WTC11 (cell line): Measurements from ENCODE around the gene ANKRD9. TPM values are rescaled to one million over a fixed set of nuclear protein-coding genes. Genes with fewer than 3 reads are reported as not detected.

ENCODE experiments used
- ATAC-seq: fragments of 200-7000 bp; cut with Tn5 transposase; 2 replicates; pipeline ENCODE4 v1.10.0; 2021; ENCODE audit warnings: mild to moderate bottlenecking, moderate library complexity
- CTCF ChIA-PET: fragments of 300-600 bp; sonication (Branson Sonifier 250); formaldehyde crosslinking; loops from one replicate; lab custom pipeline; 2021; ENCODE audit warnings: antibody characterized with exemption; lab: Charles Lee
- POLR2A ChIA-PET: fragments of 350-600 bp; sonication (Branson Sonifier 250); formaldehyde crosslinking; loops from one replicate; lab custom pipeline; 2021; ENCODE audit warnings: antibody characterized with exemption; lab: Charles Lee
- DNase-seq: peaks from one replicate; pipeline ENCODE4 v3.0.0; 2021; ENCODE audit warnings: low spot score
- H3K27ac Mint-ChIP-seq: 2 replicates; pipeline ENCODE4 v1.8.0; 2021; ENCODE audit warnings: mixed read lengths
- H3K27me3 Mint-ChIP-seq: 2 replicates; pipeline ENCODE4 v1.8.0; 2021; ENCODE audit warnings: low read depth, mild to moderate bottlenecking, moderate library complexity, mixed read lengths
- H3K36me3 Mint-ChIP-seq: 2 replicates; pipeline ENCODE4 v1.8.0; 2021; ENCODE audit warnings: mixed read lengths
- H3K4me1 Mint-ChIP-seq: 2 replicates; pipeline ENCODE4 v1.8.0; 2022; ENCODE audit warnings: mixed read lengths
- H3K4me3 Mint-ChIP-seq: 2 replicates; pipeline ENCODE4 v1.8.0; 2021; ENCODE audit warnings: mild to moderate bottlenecking, moderate library complexity, mixed read lengths
- H3K9me3 Mint-ChIP-seq: 2 replicates; pipeline ENCODE4 v1.8.0; 2021; ENCODE audit warnings: mixed read lengths
- ATF1 ChIP-seq: sonication (generic); formaldehyde crosslinking; IDR thresholded peaks from 2 replicates; pipeline ENCODE4 v1.8.1; 2023; ENCODE audit warnings: mild to moderate bottlenecking, moderate library complexity, missing genetic modification reagents
- CBFB ChIP-seq: sonication (generic); formaldehyde crosslinking; IDR thresholded peaks from 2 replicates; pipeline ENCODE4 v1.8.1; 2022; ENCODE audit warnings: mild to moderate bottlenecking, low read depth, missing genetic modification reagents
- GABPB1 ChIP-seq: sonication (generic); formaldehyde crosslinking; IDR thresholded peaks from 2 replicates; pipeline ENCODE4 v1.8.1; 2023; ENCODE audit warnings: mild to moderate bottlenecking, missing genetic modification reagents
- MXD4 ChIP-seq: fragments of 250-450 bp; sonication (Bioruptor Pico); IDR thresholded peaks from 2 replicates; pipeline ENCODE4 v1.8.0; 2021; ENCODE audit warnings: mild to moderate bottlenecking, moderate library complexity, borderline replicate concordance
- NFE2L1 ChIP-seq: sonication (generic); formaldehyde crosslinking; IDR thresholded peaks from 2 replicates; pipeline ENCODE4 v1.8.1; 2023; ENCODE audit warnings: missing genetic modification reagents
- NR3C1 ChIP-seq: sonication (generic); formaldehyde crosslinking; conservative IDR thresholded peaks from 2 replicates; pipeline ENCODE4 v1.8.1; 2023; ENCODE audit warnings: low read depth, mild to moderate bottlenecking, missing genetic modification reagents
- OVOL2 ChIP-seq: fragments of 250-450 bp; sonication (Bioruptor Pico); IDR thresholded peaks from 2 replicates; pipeline ENCODE4 v1.9.0; 2021; ENCODE audit warnings: mild to moderate bottlenecking, borderline replicate concordance
- PRRX2 ChIP-seq: fragments of 250-450 bp; sonication (Bioruptor Pico); IDR thresholded peaks from 2 replicates; pipeline ENCODE4 v1.8.0; 2021; ENCODE audit warnings: mild to moderate bottlenecking
- TCF7 ChIP-seq: sonication (generic); formaldehyde crosslinking; IDR thresholded peaks from 2 replicates; pipeline ENCODE4 v1.8.0; 2022; ENCODE audit warnings: mild to moderate bottlenecking, low read depth, missing genetic modification reagents, moderate library complexity
- TEAD4 ChIP-seq: sonication (generic); formaldehyde crosslinking; IDR thresholded peaks from 2 replicates; pipeline ENCODE4 v1.8.0; 2022; ENCODE audit warnings: mild to moderate bottlenecking, missing genetic modification reagents
- TP53 ChIP-seq: sonication (generic); formaldehyde crosslinking; IDR thresholded peaks from 2 replicates; pipeline ENCODE4 v1.8.1; 2023; ENCODE audit warnings: mild to moderate bottlenecking, missing genetic modification reagents
- ZNF121 ChIP-seq: sonication (generic); formaldehyde crosslinking; IDR thresholded peaks from 2 replicates; pipeline ENCODE4 v1.8.0; 2023; ENCODE audit warnings: missing genetic modification reagents
- ZNF317 ChIP-seq: sonication (generic); formaldehyde crosslinking; IDR thresholded peaks from 2 replicates; pipeline ENCODE4 v1.8.1; 2023; ENCODE audit warnings: low read depth, mild to moderate bottlenecking, moderate library complexity, missing genetic modification reagents, borderline replicate concordance
- ZNF423 ChIP-seq: fragments of 250-450 bp; sonication (Bioruptor Pico); IDR thresholded peaks from 2 replicates; pipeline ENCODE4 v2.1.2; 2022; ENCODE audit warnings: mild to moderate bottlenecking, moderate library complexity
- total RNA-seq: library from RNA; stranded (reverse); gene quantifications from 3 replicates; pipeline ENCODE4 v1.2.3, GENCODE V29; 2021
- TF ChIP-seq, protein P1 (sequence below): sonication (generic); formaldehyde crosslinking; conservative IDR thresholded peaks from 2 replicates; pipeline ENCODE4 v1.8.1; 2023; ENCODE audit warnings: mild to moderate bottlenecking, low read depth, missing genetic modification reagents, moderate library complexity
- TF ChIP-seq, protein P2 (sequence below): fragments of 250-450 bp; sonication (Bioruptor Pico); IDR thresholded peaks from 2 replicates; pipeline ENCODE4 v2.1.2; 2022; ENCODE audit warnings: mild to moderate bottlenecking, moderate library complexity
- TF ChIP-seq, protein P3 (sequence below): sonication (generic); formaldehyde crosslinking; IDR thresholded peaks from 2 replicates; pipeline ENCODE4 v1.8.1; 2023; ENCODE audit warnings: mild to moderate bottlenecking, missing genetic modification reagents, moderate library complexity
- TF ChIP-seq, protein P4 (sequence below): sonication (generic); formaldehyde crosslinking; IDR thresholded peaks from 2 replicates; pipeline ENCODE4 v1.8.0; 2023; ENCODE audit warnings: mild to moderate bottlenecking, missing genetic modification reagents

ANKRD9 gene
- total RNA-seq, 1 experiment from 2014 or later = 63.8 TPM

DNA sequence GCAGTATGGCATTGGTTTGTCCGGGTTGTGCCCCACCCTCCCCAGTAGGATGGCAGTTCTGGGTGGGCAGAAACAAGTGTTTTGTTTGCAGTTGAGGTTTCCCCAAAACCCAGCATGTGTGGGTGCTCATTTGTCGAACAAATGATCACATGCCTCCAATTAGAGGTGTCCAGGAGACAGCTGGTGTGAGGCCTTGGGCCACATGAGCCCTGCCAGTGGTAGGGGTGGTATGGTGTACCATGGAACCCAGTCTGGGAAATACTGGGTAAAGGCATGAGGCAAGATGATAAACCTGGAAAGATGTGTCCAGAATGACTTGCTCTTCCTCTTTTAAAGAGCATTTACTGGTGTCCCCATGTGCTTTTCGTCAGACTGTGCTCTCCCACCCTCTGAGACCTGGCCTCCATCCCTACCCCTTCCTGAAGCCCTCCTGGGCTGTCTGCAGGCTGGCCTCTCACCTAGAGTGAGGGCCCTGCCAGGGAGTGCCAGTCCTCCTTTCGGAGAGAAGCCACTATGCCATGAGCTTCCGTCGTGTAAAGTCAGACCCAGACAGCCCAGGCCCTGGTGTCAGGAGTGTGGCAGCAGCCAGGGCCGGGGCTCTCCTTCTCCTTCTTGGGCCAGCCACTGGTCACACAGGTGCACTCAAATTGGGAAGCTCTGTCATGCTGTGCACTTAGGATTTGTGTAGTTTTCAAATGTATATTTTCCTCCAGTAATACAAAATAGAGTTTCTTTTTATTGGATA is 17.6 kb downstream of the ANKRD9 start:
- Mint-ChIP-seq H3K4me1 (no peaks in the 10 kb centered on the region), H3K27me3 (no peaks in the 10 kb centered on the region), H3K36me3 (no peaks in the 10 kb centered on the region), H3K27ac (no peak overlapping the region), H3K9me3 (no peaks in the 10 kb centered on the region), H3K4me3 (no peak overlapping the region)
- POLR2A ChIA-PET = no interaction called here
- ATAC-seq (no peak), DNase-seq (no peak)
- TF ChIP-seq ATF1 (CRISPR knock-in tag) = no peak
- TF ChIP-seq, protein P1, sequence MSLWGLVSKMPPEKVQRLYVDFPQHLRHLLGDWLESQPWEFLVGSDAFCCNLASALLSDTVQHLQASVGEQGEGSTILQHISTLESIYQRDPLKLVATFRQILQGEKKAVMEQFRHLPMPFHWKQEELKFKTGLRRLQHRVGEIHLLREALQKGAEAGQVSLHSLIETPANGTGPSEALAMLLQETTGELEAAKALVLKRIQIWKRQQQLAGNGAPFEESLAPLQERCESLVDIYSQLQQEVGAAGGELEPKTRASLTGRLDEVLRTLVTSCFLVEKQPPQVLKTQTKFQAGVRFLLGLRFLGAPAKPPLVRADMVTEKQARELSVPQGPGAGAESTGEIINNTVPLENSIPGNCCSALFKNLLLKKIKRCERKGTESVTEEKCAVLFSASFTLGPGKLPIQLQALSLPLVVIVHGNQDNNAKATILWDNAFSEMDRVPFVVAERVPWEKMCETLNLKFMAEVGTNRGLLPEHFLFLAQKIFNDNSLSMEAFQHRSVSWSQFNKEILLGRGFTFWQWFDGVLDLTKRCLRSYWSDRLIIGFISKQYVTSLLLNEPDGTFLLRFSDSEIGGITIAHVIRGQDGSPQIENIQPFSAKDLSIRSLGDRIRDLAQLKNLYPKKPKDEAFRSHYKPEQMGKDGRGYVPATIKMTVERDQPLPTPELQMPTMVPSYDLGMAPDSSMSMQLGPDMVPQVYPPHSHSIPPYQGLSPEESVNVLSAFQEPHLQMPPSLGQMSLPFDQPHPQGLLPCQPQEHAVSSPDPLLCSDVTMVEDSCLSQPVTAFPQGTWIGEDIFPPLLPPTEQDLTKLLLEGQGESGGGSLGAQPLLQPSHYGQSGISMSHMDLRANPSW (CRISPR knock-in tag) = no peak
- no peak for TF ChIP-seq PRRX2 (CRISPR knock-in tag)
- TF ChIP-seq, protein P2, sequence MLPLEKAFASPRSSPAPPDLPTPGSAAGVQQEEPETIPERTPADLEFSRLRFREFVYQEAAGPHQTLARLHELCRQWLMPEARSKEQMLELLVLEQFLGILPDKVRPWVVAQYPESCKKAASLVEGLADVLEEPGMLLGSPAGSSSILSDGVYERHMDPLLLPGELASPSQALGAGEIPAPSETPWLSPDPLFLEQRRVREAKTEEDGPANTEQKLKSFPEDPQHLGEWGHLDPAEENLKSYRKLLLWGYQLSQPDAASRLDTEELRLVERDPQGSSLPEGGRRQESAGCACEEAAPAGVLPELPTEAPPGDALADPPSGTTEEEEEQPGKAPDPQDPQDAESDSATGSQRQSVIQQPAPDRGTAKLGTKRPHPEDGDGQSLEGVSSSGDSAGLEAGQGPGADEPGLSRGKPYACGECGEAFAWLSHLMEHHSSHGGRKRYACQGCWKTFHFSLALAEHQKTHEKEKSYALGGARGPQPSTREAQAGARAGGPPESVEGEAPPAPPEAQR (CRISPR knock-in tag) = no peak
- CTCF ChIA-PET = interaction anchor here (1.4 kb wide), 1 partner anchor 54 kb away, joined by 3 read pairs; no protein-coding TSS in a partner anchor

DNA sequence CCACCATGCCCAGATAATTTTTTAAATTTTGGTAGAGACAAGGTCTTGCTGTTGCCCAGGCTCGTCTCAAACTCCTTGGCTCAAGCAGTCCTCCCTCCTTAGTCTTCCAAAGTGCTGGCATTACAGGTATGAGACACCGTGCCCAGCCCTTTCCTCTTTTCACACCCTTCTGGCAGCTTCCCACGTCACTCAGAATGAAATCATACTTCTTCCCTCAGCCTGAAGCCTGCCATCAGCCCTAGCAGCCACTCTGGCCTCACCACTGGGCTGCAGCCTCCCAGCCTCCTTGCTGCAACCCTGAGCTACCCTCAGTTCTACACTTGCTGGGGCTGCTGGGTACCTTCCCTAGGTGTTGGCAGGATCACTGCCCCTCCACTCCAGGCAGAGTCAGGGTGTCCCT is 18.2 kb downstream of the ANKRD9 start:
- Mint-ChIP-seq H3K27ac (peak overlapping the region; percentile 72; the same call in 1 of the 2 replicates), H3K27me3 (no peaks in the 10 kb centered on the region), H3K36me3 (no peaks in the 10 kb centered on the region), H3K4me3 (no peak overlapping the region), H3K9me3 (no peaks in the 10 kb centered on the region), H3K4me1 (no peaks in the 10 kb centered on the region)
- DNase-seq = no peak
- TF ChIP-seq TP53 (CRISPR knock-in tag) (no peak), NR3C1 (CRISPR knock-in tag) (no peak), MXD4 (CRISPR knock-in tag) (no peak), OVOL2 (CRISPR knock-in tag) (no peak)
- TF ChIP-seq, protein P3, sequence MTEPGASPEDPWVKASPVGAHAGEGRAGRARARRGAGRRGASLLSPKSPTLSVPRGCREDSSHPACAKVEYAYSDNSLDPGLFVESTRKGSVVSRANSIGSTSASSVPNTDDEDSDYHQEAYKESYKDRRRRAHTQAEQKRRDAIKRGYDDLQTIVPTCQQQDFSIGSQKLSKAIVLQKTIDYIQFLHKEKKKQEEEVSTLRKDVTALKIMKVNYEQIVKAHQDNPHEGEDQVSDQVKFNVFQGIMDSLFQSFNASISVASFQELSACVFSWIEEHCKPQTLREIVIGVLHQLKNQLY (CRISPR knock-in tag) = no peak
- CTCF ChIA-PET = interaction anchor here (1.4 kb wide), 1 partner anchor 54 kb away, joined by 3 read pairs; no protein-coding TSS in a partner anchor
- no peak for ATAC-seq
- POLR2A ChIA-PET = no interaction called here

DNA sequence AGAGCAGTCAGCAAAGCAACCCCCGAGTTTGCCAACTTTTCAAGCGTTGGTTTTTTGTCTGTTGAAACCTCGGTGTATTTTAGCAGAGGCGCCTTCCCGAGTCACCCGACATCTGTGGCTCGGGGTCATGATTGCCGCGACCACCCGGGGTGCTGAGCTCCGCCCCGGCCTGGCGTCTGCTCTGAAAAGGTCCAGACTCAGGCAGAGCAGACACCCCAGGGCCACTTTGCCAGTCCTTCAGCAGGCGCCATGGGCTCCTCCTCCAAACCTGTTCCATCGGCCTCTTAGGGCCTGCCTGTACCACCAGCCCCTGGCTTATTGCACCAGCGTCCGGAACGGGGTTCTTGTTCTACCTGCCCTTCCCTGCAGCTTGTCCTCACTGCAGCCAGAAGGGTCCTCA is 19.1 kb downstream of the ANKRD9 start:
- no peak for DNase-seq

More for the DNA sequence above, 19.1 kb downstream of the ANKRD9 start:
- Mint-ChIP-seq H3K9me3 (no peaks in the 10 kb centered on the region), H3K4me3 (no peak overlapping the region), H3K4me1 (no peaks in the 10 kb centered on the region), H3K36me3 (no peaks in the 10 kb centered on the region), H3K27ac (no peak overlapping the region), H3K27me3 (no peaks in the 10 kb centered on the region)
- no peak for ATAC-seq
- ChIA-PET CTCF (no interaction called here), POLR2A (no interaction called here)
- no peak for TF ChIP-seq ZNF121 (CRISPR knock-in tag)
- no peak for TF ChIP-seq NFE2L1 (CRISPR knock-in tag)
- TF ChIP-seq TCF7 = no peak
- no peak for TF ChIP-seq MXD4 (CRISPR knock-in tag)
- no peak for TF ChIP-seq ATF1 (CRISPR knock-in tag)
- TF ChIP-seq, protein P4, sequence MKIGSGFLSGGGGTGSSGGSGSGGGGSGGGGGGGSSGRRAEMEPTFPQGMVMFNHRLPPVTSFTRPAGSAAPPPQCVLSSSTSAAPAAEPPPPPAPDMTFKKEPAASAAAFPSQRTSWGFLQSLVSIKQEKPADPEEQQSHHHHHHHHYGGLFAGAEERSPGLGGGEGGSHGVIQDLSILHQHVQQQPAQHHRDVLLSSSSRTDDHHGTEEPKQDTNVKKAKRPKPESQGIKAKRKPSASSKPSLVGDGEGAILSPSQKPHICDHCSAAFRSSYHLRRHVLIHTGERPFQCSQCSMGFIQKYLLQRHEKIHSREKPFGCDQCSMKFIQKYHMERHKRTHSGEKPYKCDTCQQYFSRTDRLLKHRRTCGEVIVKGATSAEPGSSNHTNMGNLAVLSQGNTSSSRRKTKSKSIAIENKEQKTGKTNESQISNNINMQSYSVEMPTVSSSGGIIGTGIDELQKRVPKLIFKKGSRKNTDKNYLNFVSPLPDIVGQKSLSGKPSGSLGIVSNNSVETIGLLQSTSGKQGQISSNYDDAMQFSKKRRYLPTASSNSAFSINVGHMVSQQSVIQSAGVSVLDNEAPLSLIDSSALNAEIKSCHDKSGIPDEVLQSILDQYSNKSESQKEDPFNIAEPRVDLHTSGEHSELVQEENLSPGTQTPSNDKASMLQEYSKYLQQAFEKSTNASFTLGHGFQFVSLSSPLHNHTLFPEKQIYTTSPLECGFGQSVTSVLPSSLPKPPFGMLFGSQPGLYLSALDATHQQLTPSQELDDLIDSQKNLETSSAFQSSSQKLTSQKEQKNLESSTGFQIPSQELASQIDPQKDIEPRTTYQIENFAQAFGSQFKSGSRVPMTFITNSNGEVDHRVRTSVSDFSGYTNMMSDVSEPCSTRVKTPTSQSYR (CRISPR knock-in tag) = no peak
- no peak for TF ChIP-seq ZNF317 (CRISPR knock-in tag)
- TF ChIP-seq CBFB = no peak
- TF ChIP-seq ZNF423 (CRISPR knock-in tag) = no peak
- no peak for TF ChIP-seq TEAD4 (CRISPR knock-in tag)
- no peak for TF ChIP-seq GABPB1 (CRISPR knock-in tag)
